Mucosa of rectum (tissue), 2 donors: ENCODE measurements around the gene GANAB.
"Not testable (repeated sequence)": the region's sequence is repeated elsewhere in the genome, so short reads cannot be mapped to it uniquely, and the experiment has no call there.

Experiments used
- H3K27ac ChIP-seq, 2 donors: one replicate each; pipeline ENCODE4 v1.7.0; 2013; ENCODE audit warnings: inconsistent platforms in 2 of 2, low read depth in 2 of 2, low read length in 2 of 2
- H3K27me3 ChIP-seq, 2 donors: one replicate each; pipeline ENCODE4 v1.7.0; 2013; ENCODE audit warnings: low read length in 2 of 2; ENCODE audit not compliant: control insufficient read depth in 2 of 2, insufficient read depth in 2 of 2
- H3K36me3 ChIP-seq, 2 donors: one replicate each; pipeline ENCODE4 v1.7.0; 2013; ENCODE audit warnings: low read length in 2 of 2; ENCODE audit not compliant: control insufficient read depth in 2 of 2, insufficient read depth in 2 of 2
- H3K4me1 ChIP-seq, 2 donors: one replicate each; pipeline ENCODE4 v1.7.0; 2013; ENCODE audit warnings: low read length in 2 of 2, mild to moderate bottlenecking in 1 of 2; ENCODE audit not compliant: control insufficient read depth in 2 of 2, insufficient read depth in 2 of 2
- H3K4me3 ChIP-seq, 2 donors: one replicate each; pipeline ENCODE4 v1.7.0; 2013; ENCODE audit warnings: low read length in 2 of 2
- H3K9ac ChIP-seq, 2 donors: one replicate each; pipeline ENCODE4 v1.7.0; 2013; ENCODE audit warnings: low read length in 2 of 2, low read depth in 1 of 2, mild to moderate bottlenecking in 1 of 2
- H3K9me3 ChIP-seq, 2 donors: one replicate each; pipeline ENCODE4 v1.7.0; 2013; ENCODE audit warnings: low read length in 2 of 2; ENCODE audit not compliant: control insufficient read depth in 2 of 2
- donor health status: healthy.
- donor health status: Normal muscosa, but diverticular disease.

The GANAB gene

GRCh38 chr11:62632492-62632891, 13.9 kb downstream of the GANAB start:
- peaks cover 54 to 78% of the 10 kb centered on the region in 2 donors for H3K36me3 ChIP-seq
- no peaks in the 10 kb centered on the region for H3K4me1 ChIP-seq
- no peaks in the 10 kb centered on the region for H3K27me3 ChIP-seq
- no peak overlapping the region for H3K4me3 ChIP-seq
- H3K9ac ChIP-seq: no peak overlapping the region
- H3K27ac ChIP-seq: no peak overlapping the region
- H3K9me3 ChIP-seq: no peaks in the 10 kb centered on the region

- no peaks in the 10 kb centered on the region for H3K4me1 ChIP-seq
- H3K9ac ChIP-seq: no peak overlapping the region
- no peaks in the 10 kb centered on the region for H3K27me3 ChIP-seq
- H3K4me3 ChIP-seq: no peak overlapping the region
- peaks cover 56 to 69% of the 10 kb centered on the region in 2 donors for H3K36me3 ChIP-seq
- no peak overlapping the region for H3K27ac ChIP-seq
- no peaks in the 10 kb centered on the region for H3K9me3 ChIP-seq
Measured at GRCh38 chr11:62627713-62628112, 18.7 kb downstream of the GANAB start.

- peaks cover 13 to 18% of the 10 kb centered on the region in 2 donors for H3K4me1 ChIP-seq
- peak overlapping the region; percentile 80 to 92 for H3K4me3 ChIP-seq
- H3K9me3 ChIP-seq: no peaks in the 10 kb centered on the region
- H3K9ac ChIP-seq: peak overlapping the region in 1 of 2 donors; percentile 32
- H3K27ac ChIP-seq: peak overlapping the region; percentile 88 to 93
- peaks cover 20 to 24% of the 10 kb centered on the region in 2 donors for H3K36me3 ChIP-seq
- no peaks in the 10 kb centered on the region for H3K27me3 ChIP-seq
Measured at GRCh38 chr11:62622476-62623089, 23.8 kb downstream of the GANAB start.

DNA sequence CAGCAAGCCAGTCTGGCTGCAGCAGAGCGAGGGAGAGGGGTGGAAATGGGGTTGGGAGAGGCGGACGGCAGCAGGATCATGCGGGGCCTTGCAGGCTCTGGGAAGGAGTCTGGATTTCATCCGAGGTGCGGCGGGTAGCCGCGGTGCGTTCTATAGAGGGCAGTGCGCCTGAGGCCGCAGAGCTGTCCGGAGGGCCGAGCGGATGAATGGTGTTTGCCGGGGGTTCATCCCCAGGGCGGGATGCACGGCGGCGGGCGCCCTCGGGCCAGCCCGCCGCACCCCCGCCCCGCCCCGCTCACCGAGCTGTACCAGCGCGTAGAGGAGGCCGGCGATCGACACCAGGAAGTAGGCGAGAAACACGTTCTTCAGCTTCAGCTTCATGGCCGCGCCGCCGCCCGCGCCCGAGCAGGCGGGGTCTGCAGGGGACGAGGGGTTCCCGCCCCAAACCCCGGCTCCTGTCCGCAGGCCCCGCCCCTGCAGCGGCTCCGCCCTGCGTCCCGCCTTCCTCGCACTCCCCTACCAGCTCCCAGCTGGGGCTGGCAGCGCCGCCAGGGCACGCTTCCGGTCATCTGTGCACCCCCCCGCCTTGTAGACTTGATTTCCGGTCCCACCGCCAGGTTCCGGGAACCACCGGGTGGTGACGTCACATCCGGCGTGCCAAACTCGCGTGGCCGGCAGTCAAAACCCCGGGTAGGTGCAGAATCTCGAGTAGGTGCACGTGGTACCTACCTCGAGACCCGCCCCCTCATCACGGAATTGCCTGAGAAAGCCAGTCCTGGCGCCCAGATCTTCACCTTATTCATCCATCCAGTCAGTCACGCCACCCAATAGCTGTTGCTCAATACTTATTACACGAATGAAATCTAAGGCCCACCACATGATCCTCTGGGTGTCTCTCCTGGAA, 24.6 kb downstream of the GANAB start, which contains the start of gene B3GAT3:
Gene B3GAT3 (minus strand): TSS at position 420 of the 904 bp plus-strand sequence. CDS start 39 bp downstream, at position 381.
- Histone ChIP-seq H3K4me3 (peak within 1 kb of the TSS; percentile 80 to 92), H3K9ac (peak within 1 kb of the TSS; percentile 80 to 90), H3K4me1 (peaks cover 13 to 18% of the 10 kb centered on the region in 2 donors), H3K27me3 (no peaks in the 10 kb centered on the region), H3K9me3 (no peaks in the 10 kb centered on the region), H3K27ac (peak within 1 kb of the TSS; percentile 88 to 93), H3K36me3 (peaks cover 16 to 21% of the 10 kb centered on the region in 2 donors)

- Histone ChIP-seq H3K27ac (peak overlapping the region; percentile 88 to 93), H3K4me3 (peak overlapping the region; percentile 80 to 92), H3K9ac (peak overlapping the region; percentile 80 to 90), H3K9me3 (no peaks in the 10 kb centered on the region), H3K36me3 (peaks cover 9 to 14% of the 10 kb centered on the region in 2 donors), H3K4me1 (peaks cover 13 to 18% of the 10 kb centered on the region in 2 donors), H3K27me3 (no peaks in the 10 kb centered on the region)
Measured at GRCh38 chr11:62621027-62621566, 25.3 kb downstream of the GANAB start.

- H3K27me3 ChIP-seq, H3K36me3 ChIP-seq, H3K9ac ChIP-seq, H3K4me3 ChIP-seq, H3K9me3 ChIP-seq, H3K27ac ChIP-seq: not testable (repeated sequence)
- peaks cover 12 to 18% of the 10 kb centered on the region in 2 donors for H3K4me1 ChIP-seq
Measured at GRCh38 chr11:62616957-62617356, 29.5 kb downstream of the GANAB start.

DNA sequence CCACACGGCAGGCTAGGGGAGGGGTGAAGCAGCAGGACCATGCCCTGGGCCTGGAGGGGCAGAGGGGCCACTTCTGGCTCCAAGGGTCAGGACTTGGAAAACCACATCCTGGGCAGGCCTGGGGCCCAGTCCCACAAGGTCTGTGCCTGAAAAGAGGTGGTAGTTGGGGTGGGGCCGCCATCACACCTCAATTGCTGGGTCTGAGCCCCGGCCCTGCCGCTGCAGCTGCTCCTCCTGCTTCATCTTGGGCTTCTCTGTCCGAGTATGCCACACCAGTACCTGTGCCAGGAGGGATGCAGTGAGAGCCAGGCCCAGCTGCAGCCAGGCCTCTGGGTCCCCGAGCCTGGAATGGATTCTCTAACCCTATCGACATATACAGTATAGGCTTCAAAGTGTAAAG, 30.9 kb downstream of the GANAB start:
- Histone ChIP-seq H3K36me3 (peaks cover 2 to 5% of the 10 kb centered on the region in 2 donors), H3K4me1 (peaks cover 14 to 16% of the 10 kb centered on the region in 2 donors)

DNA sequence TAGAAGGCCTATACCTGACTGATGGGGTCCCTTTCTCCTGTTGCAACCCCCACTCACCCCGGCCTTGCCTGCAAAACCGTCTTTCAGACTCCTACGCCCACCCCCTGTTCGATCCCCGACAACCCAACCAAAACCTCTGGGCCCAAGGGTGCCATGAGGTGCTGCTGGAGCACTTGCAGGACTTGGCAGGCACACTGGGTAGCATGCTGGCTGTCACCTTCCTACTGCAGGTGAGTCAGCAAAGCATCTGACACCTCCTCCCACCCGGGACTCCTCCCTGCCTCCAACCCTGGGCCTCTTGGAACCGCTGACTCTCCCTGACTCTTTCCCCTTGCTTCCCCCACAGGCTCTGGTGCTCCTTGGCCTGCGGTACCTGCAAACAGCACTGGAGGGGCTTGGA, 32.1 kb downstream of the GANAB start:
- H3K9me3 ChIP-seq: no peaks in the 10 kb centered on the region
- H3K27me3 ChIP-seq: no peaks in the 10 kb centered on the region
- no peak overlapping the region for H3K9ac ChIP-seq
- H3K27ac ChIP-seq: no peak overlapping the region
- H3K36me3 ChIP-seq: peaks cover 4 to 11% of the 10 kb centered on the region in 2 donors
- H3K4me3 ChIP-seq: no peak overlapping the region
- H3K4me1 ChIP-seq: peaks cover 12 to 13% of the 10 kb centered on the region in 2 donors

More for the DNA sequence above, 30.9 kb downstream of the GANAB start:
- Histone ChIP-seq H3K9ac (no peak overlapping the region), H3K9me3 (no peaks in the 10 kb centered on the region), H3K27ac (no peak overlapping the region), H3K27me3 (no peaks in the 10 kb centered on the region), H3K4me3 (no peak overlapping the region)

DNA sequence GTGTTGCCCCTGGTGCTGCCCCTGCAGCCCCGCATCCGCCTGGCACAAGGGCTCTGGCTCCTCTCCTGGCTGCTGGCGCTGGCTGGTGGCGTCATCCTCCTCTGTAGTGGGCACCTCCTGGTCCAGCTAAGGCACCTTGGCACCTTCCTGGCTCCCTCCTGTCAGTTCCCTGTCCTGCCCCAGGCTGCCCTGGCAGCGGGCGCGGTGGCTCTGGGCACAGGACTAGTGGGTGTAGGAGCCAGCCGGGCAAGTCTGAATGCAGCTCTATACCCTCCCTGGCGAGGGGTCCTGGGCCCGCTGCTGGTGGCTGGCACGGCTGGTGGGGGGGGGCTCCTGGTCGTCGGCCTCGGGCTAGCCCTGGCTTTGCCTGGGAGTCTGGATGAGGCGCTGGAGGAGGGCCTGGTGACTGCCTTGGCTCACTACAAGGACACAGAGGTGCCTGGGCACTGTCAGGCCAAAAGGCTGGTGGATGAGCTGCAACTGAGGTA, 33.1 kb downstream of the GANAB start:
- Histone ChIP-seq H3K9ac (peak overlapping the region; percentile 24 to 79), H3K27me3 (no peaks in the 10 kb centered on the region), H3K4me1 (peaks cover 12 to 13% of the 10 kb centered on the region in 2 donors), H3K36me3 (peaks cover 4 to 13% of the 10 kb centered on the region in 2 donors), H3K9me3 (no peaks in the 10 kb centered on the region), H3K4me3 (peak overlapping the region; percentile 10 to 31), H3K27ac (peak overlapping the region; percentile 82 to 84)
